ENCODE measurements around the gene RALA.

DNA sequence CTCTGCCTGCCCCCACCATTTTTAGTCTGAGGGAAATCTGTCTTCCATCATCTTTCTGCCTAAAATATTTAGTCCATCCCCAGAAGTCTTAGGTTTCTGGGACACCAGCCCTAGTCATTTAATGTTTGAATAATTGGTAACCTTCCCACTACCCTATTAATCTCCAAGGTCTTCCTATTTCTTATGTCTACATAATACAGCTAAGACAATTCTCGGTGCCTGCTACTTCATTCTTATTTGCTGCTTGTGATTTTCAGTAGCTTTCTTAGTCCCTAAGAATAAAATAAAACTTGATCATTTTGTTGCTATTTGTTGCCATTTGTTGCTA is 11.1 kb downstream of the RALA start:
- TF ChIP-seq CTCF (IDR thresholded peaks at IDR 0.05) (no peak), POLR2A (IDR thresholded peaks at IDR 0.05) (no peak)

All from lower leg skin (tissue), 3 donors.